ENCODE measurements around the gene TCERG1.
"Not testable (repeated sequence)": the region's sequence is repeated elsewhere in the genome, so short reads cannot be mapped to it uniquely, and the experiment has no call there.

Gene TCERG1

DNA sequence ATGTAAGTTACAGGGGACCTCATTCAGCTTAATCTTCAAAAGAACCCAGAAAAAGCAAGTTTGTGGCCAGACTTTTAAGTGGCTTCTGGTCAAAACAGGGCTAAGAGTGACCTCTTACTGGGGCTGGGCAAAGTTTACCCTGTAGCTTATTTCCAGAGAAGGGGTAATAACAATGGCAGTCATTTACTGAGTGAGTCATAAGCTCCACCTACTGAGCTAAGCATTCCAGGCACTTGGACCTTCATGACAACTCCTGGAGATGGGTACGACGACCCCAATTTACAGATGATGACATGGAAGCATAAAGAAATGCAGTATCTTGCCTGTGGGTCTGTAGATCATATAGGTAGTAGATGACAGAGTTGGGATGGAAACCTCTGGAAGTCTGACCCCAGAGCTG lies 73.6 kb downstream of the TCERG1 start:
- no peak for DNase-seq (ENCODE audit: low read depth)

DNA sequence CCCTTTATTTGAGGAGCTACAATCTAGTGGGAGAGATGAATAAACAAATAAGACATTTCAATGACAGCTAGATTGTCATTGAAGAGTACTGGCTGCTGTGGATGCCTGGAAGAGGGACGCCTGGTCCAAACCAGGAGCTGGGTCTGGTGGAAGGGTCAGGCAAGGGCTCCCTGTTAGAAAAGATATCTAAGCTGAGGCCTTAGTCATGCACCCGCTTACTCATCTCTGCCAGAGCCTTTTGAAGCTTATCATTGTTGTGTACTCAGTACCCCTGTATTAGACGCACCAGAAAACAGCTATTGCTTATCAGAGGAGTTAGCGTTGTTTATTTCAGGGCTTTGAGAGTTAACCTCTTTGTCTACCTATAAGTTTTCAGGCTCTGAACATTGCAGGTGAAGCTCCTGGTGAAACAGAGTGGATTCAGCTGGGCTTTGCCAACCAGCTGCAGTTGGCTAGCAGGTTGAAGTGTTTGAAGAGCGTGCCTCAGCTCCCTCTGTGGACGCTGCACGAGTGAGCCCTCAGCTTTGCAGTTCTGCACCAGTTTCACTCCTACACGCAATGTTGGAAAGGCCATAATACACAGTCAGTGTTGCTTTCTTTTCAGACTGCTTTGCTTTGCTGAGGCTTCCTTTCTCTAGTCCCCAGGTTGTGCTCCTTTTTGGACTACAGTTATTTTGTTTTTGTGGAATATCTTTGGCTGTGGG lies 74.4 kb downstream of the TCERG1 start:
- DNase-seq (ENCODE audit: low read depth): no peak

DNA sequence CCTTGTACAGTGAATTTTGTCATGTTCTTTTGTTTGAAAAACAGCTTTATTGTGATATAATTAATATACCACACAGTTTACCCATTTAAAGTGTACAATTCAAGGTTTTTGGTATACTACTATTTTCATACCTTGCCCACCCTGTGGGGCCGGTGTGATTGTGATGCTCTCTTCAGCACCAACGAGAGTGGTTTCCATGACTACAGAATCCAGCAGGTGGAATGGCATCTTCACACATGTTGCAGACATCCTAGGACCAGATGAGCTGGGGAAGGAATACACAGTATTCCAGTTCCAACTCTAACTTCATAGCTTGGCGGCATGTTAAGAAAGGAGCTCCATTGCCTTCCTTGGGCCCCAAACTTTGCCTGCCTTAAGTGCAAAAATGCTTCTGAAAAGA lies 76.6 kb downstream of the TCERG1 start:
- DNase-seq (ENCODE audit: low read depth): no peak

DNA sequence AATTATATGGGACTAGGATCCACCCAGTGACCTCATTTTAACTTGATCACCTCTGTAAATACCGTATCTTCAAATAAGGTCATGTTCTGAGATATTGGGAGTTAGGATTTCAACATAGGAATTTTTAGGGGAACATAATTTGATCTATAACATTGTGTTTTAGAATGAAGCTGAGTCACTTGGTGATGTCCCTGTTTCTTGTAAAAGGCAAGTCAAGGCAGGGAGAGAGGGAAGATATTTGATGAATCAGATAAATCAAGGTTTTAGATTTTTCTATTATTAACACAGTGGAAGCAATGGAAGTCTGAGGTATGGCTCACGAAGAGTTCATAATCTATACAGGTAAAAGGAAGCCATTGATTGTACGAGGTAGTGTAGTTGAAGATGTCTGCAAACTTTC lies 80.7 kb downstream of the TCERG1 start:
- DNase-seq (ENCODE audit: low read depth): no peak

DNA sequence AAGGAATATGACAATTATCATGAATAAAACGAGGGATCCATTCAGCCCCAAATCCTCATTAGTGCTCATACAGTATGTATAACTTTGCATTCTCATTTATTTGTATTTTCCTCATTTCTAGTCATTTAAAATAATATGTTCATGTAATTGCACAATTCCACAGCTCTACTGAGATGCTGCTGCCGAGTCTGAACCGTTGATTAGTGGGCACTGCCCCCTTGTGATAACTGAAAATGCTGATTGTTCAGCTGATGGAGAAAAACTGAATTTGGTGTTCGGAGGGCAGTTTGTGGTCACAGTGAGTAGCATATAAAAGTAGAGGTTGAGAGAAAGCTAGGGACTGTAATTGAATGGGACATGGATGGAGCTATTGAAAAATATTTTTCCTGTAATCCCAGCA lies 81.1 kb downstream of the TCERG1 start:
- no peak for DNase-seq (ENCODE audit: low read depth)

DNA sequence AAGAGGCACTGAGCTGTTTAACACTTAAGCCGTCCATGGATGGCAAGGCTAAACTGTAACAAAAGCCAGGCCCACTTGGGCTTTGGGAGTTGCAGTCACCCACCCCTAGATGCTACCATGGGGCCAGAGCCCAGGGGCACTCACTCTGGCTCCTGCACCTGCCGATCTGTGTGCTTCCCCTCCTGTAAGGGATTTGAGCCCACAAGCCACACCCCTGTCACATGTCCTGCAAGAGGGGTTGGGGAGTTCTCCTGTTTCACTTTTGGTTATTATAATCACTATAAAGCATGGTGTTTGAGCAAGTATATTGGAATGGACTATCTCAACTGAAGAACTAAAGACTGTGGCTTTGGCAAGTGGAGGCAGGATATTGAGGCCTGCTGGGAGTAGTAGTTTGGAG lies 82.9 kb downstream of the TCERG1 start:
- DNase-seq (ENCODE audit: low read depth): no peak

DNA sequence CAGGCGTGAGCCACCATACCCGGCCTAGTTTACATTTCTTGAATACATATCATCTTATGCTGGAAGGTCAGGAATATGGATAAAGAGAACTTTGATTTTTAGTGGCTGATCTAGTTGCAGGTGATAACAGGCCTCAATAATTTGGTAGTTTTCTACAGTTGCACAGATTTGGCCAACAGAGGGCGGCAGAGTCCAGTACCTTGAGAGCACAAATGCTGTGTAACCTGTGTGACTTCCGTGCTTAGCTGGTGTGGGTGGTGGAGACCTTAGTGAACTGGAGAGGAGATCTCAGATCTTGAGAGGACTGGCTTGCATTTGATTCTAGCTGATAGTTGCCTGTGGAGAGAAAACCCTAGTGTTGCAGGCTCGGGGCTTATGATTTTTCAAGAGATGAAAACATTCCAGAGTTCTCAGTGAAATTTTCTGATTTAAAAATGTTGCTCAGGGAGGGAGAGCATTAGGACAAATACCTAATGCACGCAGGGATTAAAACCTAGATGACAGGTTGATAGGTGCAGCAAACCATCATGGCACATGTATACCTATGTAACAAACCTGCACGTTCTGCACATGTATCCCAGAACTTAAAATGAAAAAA lies 86.2 kb downstream of the TCERG1 start:
- peak; percentile 32 for DNase-seq (ENCODE audit: low read depth)

DNA sequence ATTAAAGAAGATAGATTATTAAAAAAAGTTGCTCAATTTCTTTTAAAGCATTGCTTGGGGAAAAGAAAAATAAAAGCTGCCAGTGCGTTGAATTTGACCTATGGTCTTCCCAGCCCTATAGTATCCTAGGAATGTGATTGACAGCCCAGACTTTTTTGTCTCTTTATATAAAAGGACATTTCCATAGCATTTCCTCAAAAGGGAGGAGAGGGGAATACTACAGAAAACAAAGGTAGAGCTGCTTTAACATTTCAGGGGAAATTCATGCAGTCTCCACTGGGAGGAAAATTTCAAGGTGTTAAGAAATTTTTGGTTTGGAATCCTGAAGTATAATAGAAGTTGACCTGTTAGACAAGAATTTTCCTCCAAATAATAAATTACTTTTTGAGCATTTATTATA lies 86.7 kb downstream of the TCERG1 start:
- DNase-seq (ENCODE audit: low read depth): no peak

DNA sequence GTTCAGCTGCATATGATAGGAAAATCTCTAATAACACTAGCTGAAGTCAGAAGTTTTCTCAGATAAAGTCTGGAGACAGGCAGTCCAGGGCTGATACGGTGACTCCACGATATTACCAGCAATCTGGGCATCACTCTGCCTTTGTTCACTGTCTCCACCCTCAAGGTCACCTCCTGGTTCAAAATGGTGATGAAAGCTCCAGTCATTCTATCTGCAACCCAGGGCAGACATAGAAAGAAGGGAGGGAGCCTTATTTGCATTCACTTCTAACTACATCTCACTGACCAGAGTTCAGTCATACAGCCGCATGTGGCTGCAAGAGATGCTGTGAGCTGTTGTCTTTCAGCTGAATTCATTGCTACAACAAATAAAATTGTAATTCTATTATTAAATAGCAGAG lies 91.3 kb downstream of the TCERG1 start:
- no peak for DNase-seq (ENCODE audit: low read depth)

DNA sequence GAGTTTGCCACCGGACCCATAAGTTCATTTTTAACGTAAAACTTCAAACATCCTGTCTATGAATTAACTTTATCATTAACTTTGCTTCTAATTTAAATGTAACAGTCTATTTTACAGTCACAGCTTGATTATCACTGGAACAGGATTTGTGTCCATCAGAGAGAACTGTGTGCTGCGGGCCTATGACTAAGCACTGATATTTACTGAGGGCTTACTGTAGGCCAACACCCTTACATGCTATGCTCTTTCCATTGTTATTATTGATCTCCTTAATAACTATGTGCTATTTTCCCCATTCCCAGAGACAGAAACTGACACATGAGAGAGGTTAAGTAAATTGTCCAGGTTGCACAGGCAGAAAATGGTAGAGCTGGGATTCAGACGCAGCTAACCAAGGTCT lies 92.8 kb downstream of the TCERG1 start:
- DNase-seq (ENCODE audit: low read depth): no peak

DNA sequence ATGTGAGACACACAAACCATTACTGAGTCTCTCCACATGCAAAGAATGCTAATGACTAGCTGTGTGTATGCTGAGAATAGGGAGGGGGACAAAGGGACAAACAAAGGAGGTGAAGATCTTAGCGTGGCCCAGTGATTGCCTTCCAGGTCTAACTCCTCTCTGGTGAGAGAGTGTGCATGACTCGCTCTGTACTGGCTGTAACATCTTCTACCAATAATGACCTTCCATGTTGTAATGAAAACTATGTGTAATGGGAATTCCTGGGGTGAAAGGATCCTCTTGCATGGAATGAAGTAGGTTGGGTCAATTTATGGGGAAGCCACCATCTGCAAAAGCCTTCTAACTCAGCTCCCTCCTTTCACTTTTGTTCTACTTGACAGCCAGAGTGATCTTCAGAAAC lies 93.3 kb downstream of the TCERG1 start:
- DNase-seq (ENCODE audit: low read depth): no peak

DNA sequence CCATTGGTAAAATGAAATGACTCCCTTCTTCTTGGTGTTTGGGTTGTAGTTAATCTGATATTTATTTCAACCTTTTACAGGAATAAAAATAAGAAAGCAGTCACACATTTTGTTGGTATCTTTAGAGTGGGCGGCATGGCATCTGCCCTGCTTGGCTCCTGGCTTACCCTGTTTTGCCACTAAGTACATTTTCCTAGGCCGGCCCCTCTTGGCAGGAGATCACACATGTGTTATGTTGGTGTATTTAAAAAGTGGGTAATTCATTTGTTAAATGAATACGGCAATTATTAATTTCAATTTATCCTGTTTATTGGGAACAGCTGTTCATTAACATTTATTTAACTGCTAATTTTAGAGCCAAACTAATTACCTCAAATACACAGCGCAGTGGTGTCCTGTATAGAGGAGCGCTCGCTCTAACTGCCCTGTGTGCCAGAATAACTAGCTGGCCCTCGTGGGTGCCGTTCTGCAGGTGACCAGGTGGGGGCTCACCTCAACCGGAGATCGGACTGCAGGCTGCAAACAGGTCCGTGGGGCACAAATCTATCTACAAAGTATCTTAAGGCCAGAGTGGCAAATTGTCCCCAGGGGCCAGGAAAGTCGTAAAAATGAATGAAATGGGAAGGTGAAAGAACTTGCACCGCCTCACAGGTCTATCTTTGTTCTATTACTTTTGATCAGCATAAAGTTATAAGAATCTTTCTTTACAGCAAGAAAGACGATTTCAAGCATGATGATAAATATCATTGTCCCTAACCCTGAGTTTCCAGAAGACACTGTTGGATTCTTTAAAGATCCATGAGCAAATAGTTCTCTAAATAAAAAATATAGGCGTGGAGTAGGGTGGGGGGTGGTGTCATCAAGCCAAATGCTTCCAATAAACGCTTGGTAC lies 95.1 kb downstream of the TCERG1 start:
- no peak for DNase-seq (ENCODE audit: low read depth)

DNA sequence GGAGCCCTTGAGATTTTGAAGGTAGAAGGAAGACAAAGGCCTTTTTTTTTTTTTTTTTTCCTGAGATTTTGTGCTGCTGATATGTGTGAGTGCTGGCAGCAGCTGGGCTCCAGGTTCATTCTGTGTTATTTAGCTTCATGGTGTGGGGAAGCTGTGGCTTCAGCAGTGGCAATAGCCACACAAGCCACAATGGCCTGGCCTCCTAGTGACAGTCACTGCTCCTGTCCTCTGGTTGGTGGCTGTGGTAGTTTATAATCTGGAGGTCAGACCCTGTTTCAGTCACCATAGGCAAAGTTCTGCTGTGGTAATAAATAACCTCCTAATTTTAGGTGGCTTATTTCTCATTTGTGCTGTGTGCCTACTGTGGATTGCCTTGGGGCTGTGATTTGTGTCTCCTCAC lies 97.1 kb downstream of the TCERG1 start:
- DNase-seq (ENCODE audit: low read depth): no peak

DNA sequence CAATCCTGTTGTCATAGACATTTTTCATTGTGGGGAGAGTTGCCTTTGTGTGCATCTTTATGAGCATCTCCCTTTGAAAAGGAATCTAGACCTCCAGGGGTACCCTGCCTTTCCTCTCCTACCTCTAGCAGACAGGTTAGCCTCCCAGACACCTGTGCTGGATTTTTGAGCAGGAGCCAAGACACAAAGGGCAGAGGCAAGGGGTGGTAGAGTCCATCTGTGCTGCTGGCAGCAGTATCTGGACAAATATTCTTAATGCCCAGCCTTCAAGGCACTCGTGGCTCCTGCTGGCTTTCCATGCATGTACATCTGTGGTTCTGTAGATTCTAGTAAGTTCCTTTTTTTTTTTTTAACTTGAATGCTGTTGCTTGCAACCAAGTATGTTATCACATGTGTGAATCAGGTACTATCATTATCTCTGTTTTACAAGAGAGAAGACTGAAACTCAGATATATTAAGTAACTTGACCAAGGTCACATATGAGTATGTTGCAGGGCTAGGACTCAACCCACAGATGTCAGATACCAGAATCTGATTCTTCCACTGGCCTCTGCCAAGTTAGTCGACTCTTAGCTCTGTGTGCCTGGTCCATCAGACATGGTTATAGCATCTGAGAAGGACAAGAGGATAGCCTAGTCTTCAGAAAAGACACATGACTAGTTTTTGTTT lies 101.8 kb downstream of the TCERG1 start:
- DNase-seq (ENCODE audit: low read depth): no peak

DNA sequence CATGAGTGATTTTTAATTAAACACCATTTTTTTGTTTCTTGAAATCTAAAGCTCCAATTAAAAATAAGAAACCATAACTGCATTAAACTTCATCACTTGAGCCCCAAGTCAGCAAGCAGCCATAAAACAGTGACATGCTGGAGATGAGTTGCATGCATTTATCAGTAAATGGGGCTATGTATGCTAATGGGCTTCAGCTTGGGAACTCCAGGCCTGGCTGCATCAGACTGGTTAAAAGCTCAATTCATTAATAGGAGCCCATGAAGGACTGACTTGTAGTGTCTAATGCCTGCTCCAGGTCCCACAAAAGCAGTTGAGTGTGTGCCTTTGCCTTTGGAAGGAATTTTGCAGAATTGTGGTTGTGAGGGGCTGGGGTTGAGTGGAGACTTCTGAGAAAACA lies 102.5 kb downstream of the TCERG1 start:
- no peak for DNase-seq (ENCODE audit: low read depth)

DNA sequence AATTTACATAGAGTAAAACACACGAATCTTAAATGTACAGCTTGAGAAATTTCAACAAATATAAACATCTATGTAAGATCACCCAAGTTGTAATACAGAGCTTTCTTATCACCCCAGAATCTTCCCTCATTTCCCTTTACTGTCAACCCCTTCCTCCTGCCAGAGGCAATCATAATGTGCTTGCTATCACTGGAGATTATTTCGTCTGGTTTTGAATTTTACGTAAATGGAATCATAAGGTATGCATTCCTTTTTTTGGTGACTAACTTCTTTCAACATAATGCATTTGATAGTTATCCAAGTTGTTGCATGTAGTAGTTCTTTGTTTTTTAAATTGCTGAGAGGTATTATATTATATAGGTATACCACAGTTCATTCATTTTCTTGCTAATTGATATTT lies 106.3 kb downstream of the TCERG1 start:
- DNase-seq (ENCODE audit: low read depth): no peak

DNA sequence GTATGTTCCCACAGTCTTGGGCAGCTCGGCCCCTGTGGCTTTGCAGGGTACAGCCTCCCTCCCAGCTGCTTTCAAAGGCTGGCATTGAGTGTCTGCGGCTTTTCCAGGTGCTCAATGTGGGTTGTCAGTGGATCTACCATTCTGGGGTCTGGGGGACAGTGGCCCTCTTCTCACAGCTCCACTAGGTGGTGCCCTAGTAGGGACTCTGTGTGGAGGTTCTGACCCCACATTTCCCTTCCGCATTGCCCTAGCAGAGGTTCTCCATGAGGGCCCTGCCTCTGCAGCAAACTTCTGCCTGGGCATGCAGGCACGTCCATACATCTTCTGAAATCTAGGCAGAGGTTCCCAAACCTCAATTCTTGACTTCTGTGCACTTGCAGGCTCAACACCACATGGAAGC lies 109.8 kb downstream of the TCERG1 start:
- not testable (repeated sequence) for DNase-seq (ENCODE audit: low read depth)

DNA sequence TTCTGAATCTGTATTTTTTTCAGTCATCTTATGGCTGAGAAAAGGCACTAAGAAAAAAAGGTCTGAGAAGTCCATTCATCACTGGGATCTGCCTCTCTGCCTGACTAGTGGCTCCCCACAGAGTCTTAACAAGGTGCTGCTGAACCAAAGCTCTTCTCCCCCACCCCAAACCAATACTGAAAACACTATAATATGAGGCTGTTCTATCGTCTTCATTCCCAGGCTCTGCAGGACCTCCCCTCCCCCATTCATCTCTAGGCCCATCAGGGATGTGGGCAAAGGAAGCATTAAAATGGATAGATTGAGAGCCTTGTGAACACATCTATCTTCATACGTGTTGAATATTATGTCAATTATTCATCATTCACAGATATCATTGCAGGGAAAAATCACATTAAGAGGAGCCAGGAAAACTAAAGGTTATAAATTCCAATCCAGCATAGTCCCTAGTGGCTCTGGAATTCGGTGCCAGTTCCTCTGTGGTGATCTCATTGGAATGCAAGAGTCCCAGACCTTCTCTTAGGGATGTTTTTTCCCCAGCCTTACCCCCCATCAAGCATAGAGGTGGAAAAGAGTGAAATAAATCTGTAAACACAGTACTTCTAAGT lies 113.2 kb downstream of the TCERG1 start:
- peak; percentile 24 for DNase-seq (ENCODE audit: low read depth)

Measured in GM04504 (cell line).